Measurements from ENCODE around the gene PRAMEF18.
"Not testable (repeated sequence)": the region's sequence is repeated elsewhere in the genome, so short reads cannot be mapped to it uniquely, and the experiment has no call there.

PRAMEF18 gene

GRCh38 chr1:13225675-13226204, at the start of gene PRAMEF18:
TSS of gene PRAMEF18 (minus strand) at chr1:13226154. CDS start at chr1:13226106, 48 bp downstream.
- DNase-seq, result not testable (repeated sequence)

GRCh38 chr1:13265124-13265523, 39.2 kb upstream of the PRAMEF18 start:
- not testable (repeated sequence) for DNase-seq

DNA sequence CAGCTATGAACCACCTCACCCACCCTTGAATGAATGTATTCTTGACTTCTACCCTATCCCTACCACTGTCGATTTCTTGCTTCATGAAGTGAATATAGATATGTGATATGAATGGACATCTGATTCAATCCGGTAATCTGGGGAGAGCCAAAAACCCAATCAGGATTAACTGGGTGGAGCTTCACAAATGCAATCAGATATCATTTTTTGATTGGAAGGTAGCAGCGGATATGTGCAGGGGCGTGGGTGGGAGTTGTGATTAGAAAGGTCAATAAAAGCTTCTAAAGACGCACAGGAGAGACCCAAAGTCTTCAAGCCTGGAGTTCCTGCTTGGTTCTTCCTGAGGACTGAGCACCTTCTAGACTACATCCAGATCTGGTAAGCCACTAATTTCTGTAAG, 27.9 kb upstream of the PRAMEF18 start, which contains the start of gene PRAMEF5:
Gene PRAMEF5, plus strand, starts transcription at position 301 of the 400 bp plus-strand sequence. CDS start 5,071 bp downstream, outside the sequence.
- DNase-seq, result not testable (repeated sequence)

DNA sequence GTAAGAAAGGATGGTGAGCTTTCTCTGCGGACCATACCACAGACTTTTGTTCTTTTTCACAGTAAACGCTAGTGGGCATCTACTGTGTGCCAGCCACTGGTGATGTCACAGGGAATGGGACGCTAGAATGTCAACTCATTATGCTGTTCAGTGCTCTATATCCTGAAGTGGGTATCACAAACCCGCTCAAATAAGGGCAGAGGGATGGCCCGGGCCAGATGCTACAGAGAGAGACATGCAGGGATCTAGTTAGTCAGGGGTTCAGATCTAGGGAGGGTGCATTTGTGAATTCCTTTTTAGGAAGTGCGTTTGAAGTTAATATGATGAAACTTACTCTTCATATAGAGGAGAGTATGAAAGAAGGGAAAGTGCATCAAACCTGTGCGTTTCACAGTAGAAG, 21.2 kb upstream of the PRAMEF18 start:
- DNase-seq, result not testable (repeated sequence)

DNA sequence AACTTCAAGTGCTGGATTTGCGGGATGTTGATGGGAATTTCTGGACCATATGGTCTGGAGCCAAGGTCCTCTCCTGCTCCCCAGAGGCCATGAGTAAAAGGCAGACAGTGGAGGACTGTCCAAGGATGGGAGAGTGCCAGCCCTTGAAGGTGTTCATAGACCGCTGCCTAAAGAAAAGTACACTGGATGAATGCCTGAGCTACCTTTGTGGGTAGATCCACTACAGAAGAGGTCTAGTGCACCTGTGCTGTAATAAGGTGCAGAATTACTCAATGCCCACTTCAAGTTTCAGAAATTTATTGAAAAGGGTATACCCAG, 20.6 kb upstream of the PRAMEF18 start:
- DNase-seq, result not testable (repeated sequence)

GRCh38 chr1:13245841-13246553, 20.0 kb upstream of the PRAMEF18 start:
- DNase-seq, result not testable (repeated sequence)

DNA sequence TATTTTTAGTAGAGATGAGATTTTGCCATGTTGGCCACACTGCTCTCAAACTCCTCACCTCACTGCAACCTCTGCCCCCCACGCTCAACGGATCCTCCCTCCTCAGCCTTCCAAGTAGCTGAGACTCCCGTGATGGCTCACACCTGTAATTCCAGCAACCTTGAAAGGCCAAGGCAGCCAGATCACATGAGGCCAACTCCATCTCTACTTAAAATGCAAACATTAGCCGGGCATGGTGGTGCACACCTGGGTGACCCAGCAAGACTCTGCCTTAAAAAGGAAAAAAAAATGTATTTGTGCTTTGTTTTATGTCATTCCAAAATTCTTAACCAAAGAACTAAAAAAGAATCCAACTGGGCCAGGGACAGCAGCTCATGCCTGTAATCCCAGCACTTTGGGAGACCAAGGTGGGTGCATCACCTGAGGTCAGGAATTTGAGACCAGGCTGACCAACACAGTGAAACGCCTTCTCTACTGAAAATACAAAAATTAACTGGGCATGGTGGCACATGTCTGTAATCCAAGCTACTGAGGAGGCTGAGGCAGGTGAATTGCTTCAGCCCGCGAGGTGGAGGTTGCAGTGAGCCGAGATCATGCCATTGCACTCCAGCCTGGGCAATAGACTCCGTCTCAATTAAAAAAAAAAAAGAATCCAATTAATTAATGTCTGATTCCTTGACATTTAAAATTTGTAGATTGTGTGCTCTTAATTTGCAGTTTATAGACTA, 17.7 kb upstream of the PRAMEF18 start:
- DNase-seq, result not testable (repeated sequence)

DNA sequence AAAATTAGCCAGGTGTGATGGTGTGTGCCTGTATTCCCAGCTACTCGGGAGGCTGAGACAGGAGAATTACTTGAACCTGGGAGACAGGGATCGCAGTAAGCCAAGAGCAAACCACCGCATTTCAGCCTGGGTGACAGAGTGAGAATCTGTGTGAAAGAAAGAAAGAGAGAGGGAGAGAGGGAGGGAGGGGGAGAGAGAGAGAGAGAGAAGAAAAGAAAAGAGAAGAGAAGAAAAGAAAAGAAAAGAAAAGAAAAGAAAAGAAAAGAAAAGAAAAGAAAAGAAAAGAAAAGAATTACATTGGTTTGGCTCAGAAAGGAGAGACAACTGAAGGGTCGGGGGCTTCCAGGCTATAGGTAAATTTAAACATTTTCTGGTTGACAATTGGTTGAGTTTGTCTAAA, 13.7 kb upstream of the PRAMEF18 start:
- DNase-seq, result not testable (repeated sequence)

DNA sequence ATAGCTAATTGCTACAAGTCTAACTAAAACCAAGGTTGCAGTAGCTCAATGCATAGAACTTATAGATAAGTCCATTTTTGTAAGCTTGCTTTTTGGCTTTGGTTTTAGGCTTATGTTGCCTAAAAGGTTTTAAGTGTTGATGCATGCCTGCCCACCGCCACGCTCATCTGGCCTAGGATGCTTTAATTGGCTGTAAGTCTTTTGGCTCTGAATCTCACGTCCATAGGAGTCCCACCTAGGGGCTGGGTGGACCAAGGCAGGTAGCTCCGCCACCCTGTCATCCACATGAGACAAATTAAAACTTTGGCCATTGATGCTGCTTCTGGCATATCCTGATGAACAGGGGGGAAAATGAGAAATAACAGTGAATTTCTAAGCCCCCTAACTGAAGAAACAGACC, 11.6 kb upstream of the PRAMEF18 start:
- not testable (repeated sequence) for DNase-seq

DNA sequence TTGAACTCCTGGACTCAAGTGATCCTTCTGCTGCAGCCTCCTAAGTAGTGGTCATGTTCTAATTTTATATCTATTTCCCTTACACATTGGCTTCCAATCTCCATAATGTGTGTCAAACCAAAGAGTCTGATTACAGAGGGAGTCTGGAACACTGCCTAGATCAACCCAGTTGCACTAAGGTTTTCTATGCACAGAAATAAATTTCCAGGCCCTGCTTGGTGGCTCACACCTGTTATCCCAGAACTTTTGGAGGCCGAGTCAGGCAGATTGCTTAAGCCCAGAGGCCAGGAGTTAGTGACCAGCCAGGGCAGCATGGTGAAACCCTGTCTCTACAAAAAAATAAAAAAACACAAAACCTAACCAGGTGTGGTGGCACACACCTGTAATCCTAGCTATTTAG, 8.1 kb upstream of the PRAMEF18 start:
- DNase-seq, result not testable (repeated sequence)

DNA sequence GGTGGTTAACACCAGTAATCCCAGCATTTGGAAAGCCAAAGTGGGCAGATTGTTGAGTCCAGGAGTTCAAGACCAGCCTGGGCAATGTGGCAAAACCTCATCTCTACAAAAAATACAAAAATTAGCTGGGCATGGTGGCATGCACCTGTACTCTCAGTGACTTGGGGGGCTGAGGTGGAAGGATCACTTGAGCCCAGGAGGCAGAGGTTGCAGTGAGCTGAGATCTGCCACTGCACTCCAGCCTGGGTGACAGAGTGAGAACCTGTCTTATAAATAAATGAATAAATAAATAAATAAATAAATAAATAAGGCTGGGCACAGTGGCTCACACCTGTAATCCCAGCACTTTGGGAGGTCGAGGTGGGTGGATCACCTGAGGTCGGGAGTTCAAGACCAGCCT, 6.1 kb upstream of the PRAMEF18 start:
- DNase-seq, result not testable (repeated sequence)

GRCh38 chr1:13231061-13231750, 5.3 kb upstream of the PRAMEF18 start:
- not testable (repeated sequence) for DNase-seq

- not testable (repeated sequence) for DNase-seq
These were observed 4.6 kb upstream of the PRAMEF18 start for GRCh38 chr1:13230601-13231000.

GRCh38 chr1:13230096-13230495, 4.1 kb upstream of the PRAMEF18 start:
- DNase-seq, result not testable (repeated sequence)

DNA sequence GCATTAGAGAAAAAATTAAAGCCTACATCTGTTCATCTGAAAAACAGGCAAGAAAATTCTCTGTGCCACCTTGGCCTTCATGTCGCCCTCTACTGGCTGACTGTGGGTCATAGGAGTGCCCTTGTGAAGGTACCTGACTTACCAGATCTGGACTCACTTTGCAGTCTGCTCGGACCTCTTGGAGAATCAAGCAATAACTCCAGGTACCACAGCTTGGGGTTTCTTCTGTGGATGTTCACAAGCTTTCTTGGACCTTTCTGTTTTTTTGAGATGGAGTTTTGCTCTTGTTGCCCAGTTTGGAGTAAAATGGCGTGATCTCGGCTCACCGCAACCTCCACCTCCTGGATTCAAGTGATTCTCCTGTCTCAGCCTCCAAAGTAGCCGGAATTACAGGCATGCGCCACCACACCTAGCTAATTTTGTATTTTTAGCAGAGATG, 2.4 kb upstream of the PRAMEF18 start:
- DNase-seq, result no peak

DNA sequence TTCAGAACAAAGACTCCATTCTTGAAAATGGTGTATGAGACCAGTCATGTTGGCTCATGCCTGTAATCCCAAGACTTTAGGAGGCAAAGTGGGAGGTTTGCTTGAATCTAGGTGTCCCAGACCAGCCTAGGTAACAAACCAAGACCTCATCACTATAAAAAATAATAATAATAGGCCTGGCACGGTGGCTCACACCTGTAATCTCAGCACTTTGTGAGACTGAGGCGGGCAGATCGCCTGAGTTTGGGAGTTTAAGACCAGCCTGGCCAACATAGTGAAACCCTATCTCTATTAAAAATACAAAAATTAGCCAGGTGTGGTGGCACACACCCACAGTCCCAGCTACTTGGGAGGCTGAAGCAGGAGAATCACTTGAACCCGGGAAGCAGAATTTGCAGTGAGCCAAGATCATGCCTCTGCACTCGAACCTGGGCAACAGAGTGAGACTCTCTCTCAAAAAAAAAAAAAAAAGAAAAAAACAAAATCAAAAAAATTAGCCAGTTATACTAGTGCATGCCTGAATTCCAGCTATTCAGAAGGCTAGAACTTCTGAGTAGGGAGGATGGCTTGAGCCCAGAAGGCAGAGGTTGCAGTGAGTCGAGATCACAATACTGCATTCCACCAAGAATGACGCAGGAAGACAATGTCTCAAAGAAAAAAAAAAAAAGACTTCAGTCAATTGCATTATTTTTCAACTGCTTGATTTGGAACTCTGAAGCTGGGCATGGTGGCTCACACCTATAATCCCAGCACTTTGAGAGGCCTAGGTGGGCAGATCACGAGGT, 1.5 kb upstream of the PRAMEF18 start:
- DNase-seq, result not testable (repeated sequence)

GRCh38 chr1:13224480-13225060, 1.4 kb downstream of the PRAMEF18 start:
- no peak for DNase-seq

GRCh38 chr1:13222788-13223187, 3.2 kb downstream of the PRAMEF18 start:
- DNase-seq, result not testable (repeated sequence)

GRCh38 chr1:13219203-13219602, 6.8 kb downstream of the PRAMEF18 start:
- not testable (repeated sequence) for DNase-seq

GRCh38 chr1:13216619-13217018, 9.3 kb downstream of the PRAMEF18 start:
- not testable (repeated sequence) for DNase-seq

GRCh38 chr1:13208712-13209111, 17.2 kb downstream of the PRAMEF18 start:
- DNase-seq, result not testable (repeated sequence)

DNA sequence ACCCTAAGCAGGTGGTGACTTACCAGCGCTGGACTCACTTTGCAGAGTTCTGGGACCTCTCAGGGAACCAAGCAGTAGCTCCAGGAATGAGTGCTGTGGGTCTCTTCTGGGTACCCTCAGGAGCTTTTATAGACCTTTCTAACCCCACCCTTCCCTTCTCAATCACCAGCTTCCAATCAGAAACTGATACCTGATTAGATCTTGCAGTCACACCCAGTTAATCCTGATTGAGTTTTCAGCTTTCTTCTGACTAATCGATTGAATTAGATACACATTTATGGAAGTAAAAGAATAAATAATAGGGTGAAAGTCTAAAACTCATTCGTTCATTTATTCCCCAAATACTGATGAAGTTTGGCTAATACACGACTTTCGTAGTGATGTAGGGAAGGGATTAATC, 24.6 kb downstream of the PRAMEF18 start, which contains the start of gene PRAMEF13:
Gene PRAMEF13, minus strand, starts transcription at position 101 of the 400 bp plus-strand sequence. CDS start 1,820 bp downstream, outside the sequence.
- DNase-seq, result not testable (repeated sequence)

All from NCI-H2107 (cell line).